ENCODE data around the gene TMEM50A.
A peak's percentile ranks its signal among the peaks of the same experiment; 100 is the strongest.
"Not testable (repeated sequence)": the region's sequence is repeated elsewhere in the genome, so short reads cannot be mapped to it uniquely, and the experiment has no call there.

TMEM50A gene

GRCh38 chr1:25338188-25338981, at the start of gene TMEM50A:
Gene TMEM50A, plus strand, starts transcription at chr1:25338334. Its CDS starts 2,153 bp downstream, at chr1:25340487.
- DNase-seq (ENCODE audit: low spot score), result peak; percentile 88

- not testable (repeated sequence) for DNase-seq (ENCODE audit: low spot score)
Measured at GRCh38 chr1:25288573-25289101, 49.5 kb upstream of the TMEM50A start.

DNA sequence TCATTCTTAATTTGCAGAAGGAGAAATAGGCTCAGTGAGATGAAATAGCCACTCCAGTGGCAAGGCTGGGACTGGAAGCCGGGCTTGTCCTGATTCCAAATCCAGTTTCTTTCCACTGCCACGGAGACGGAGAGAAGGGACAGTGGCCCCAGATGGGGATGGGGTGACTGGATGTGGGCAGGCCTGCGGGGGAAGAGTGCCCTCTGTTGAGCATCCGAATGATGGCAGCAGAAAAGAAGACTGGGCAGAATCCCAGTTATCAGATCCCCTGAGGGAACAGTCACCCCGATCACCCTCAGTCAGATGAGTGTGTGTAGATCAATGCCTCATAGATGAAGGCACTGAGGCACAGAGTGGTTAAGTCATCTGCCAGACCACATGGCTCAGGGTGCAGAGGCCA, 48.1 kb upstream of the TMEM50A start:
- not testable (repeated sequence) for DNase-seq (ENCODE audit: low spot score)

DNA sequence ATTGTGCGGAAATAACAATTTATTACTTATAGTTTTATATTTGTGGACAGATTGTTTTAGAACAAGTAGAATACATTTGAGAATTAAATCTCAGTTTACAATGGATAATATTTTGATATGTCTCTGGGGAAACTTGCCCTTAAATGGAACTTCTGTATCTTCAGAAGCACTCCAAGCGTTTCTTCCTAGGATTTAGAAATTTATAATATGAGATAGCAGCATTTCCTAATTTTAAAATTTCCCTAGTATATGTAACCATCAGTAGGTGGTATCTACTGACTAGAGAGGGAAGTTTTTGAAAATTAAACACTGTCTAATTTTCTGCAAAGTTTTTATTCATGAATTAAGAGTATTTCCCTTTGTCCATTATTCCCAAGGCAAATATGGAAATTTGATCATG, 44.7 kb upstream of the TMEM50A start:
- not testable (repeated sequence) for DNase-seq (ENCODE audit: low spot score)

DNA sequence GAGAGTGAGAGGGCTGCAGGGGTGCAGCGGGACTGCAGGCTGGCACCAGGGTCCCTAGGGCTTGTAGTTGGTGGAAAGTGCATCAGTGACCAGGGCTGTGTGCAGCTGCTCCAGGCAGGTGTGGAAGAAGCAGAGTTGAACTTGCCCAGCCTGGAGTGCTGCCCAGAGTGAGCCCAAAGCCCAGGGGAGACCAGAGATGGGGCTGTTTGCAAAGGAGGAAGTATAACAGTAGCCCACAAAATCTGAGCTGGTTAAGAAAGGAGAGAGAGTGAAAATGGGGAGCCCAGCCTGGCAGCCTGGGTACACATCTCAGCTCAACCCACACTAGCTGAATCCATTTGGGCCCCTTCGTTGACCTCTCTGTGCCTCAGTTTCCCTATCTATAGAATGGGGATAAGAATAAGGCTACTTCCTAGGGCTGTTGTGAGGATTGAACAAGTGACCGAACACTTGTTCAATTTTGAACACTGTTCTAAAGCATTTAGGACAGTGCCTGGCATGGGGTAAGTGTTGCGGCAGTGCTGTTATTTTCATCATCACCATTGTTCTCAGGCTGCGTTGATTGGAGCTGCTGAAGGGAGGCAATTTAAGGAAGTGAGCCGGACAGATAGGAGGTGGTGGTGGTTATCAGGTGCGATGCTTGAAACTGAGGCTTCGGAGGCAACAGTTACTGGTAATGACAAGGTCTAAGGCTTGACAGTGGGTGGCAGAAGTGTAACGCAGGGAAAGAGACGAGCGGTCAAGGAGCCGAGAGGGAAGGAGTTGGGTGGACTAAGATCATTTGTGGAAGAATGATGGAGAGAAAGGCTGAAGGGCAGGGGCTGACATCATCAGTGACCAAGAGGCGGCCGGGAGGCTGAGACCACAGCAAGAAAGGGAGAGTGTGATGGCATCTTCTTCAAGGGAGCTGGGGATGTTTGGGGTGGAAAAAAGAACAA, 43.0 kb upstream of the TMEM50A start:
- DNase-seq (ENCODE audit: low spot score), result not testable (repeated sequence)

DNA sequence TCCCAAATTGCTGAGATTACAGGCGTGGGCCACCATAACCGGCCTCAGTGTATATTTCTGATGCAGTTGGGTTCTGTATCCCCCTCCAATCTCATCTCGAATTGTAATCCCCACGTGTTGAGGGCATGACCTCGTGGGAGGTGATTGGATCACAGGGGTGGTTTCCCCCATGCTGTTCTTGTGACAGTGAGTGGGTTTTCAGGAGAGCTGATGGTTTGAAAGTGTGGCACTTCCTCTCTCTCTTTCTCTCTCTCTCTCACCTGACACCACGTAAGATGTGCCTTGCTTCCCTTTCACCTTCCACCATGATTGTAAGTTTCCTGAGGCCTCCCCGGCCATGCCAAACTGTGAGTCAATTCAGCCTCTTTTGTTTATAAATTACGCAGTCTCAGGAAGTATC, 41.6 kb upstream of the TMEM50A start:
- not testable (repeated sequence) for DNase-seq (ENCODE audit: low spot score)

- not testable (repeated sequence) for DNase-seq (ENCODE audit: low spot score)
Measured at GRCh38 chr1:25300729-25301128, 37.4 kb upstream of the TMEM50A start.

DNA sequence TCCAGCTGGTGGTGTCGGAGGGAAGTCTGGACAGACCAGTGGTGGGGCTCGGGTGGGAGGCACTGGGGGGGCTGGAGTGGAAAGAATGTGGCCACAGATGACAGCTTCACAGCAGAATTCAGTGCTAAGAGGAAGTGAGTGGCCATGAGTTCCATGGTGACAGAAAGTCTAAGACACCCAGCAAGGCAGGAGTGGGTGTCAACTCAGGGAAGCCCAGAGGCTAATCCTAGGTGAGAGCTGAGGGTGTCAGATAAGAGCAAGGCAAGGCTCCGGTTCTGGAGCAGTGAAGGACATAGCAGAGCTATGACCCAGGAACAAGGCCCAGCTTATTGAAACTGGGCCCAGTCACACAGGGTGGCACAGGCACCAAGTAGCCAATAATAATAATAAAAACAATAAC, 35.8 kb upstream of the TMEM50A start:
- DNase-seq (ENCODE audit: low spot score), result not testable (repeated sequence)

DNA sequence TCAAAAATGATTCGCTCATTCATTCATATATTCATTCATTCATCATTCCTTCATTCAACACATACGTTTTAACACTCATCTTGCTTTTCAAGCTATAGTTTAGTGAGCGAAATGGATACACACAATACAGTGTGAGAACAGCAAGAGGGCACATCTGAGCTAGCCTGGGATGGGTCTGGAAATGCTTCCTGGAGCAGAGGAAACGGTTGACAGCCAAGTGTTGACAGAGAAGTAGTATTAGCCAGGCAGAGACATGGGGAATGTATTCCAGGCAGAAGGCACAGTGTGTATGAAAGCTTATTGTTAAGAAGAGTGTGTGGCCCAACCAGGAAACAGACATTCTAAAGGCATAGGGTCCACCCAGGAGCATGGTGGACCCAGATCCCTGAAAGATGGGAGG, 33.2 kb upstream of the TMEM50A start:
- DNase-seq (ENCODE audit: low spot score), result not testable (repeated sequence)

- DNase-seq (ENCODE audit: low spot score), result not testable (repeated sequence)
Measured at GRCh38 chr1:25308168-25308567, 30.0 kb upstream of the TMEM50A start.

- DNase-seq (ENCODE audit: low spot score), result not testable (repeated sequence)
Measured at GRCh38 chr1:25309085-25309484, 29.0 kb upstream of the TMEM50A start.

DNA sequence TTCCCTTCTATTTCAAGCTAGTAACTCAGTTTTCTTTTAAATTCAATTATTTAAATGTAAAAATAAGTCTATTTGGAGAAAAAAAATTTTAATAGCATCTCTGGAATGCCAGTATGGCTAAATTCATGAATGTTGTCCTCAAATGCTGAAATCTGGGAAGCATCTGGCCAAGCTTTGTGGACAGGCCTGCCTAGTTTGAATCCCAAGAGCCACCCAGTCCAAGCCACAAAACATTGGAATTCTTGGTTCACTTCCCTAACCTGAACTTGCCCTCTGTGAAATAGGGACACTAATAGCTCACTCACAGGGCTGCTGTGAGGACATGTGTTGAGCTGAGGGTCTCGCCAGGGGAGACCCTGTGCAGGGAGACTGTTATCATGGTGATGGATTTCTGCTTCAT, 28.6 kb upstream of the TMEM50A start:
- not testable (repeated sequence) for DNase-seq (ENCODE audit: low spot score)

DNA sequence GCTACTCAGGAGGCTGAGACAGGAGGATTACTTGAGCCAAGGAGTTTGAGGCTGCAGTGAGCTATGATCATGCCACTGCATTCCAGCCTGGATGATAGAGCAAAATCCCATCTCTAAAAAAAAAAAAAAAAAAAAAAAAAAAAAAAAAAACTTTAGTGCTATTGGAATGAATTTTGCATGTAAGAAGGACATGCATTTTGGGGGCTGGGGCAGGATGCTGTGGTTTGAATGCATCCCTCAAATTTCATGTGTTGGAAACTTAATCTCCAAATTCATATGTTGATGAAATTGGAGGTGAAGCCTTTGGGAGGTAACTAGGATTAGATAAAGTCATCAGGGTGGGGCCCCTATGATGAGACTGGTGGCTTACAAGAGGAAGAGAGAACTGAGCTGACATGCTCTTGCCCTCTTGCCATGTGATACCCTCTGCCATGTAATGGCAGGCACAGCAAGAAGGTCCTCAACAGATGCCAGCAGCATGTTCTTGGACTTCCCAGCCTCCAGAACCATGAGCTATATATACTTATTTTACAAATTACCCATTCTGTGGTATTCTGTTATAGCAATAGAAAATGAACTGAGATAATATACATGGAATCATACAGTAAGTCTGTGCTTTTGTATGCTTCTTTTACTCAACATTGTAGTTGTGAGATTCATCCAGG, 25.2 kb upstream of the TMEM50A start:
- not testable (repeated sequence) for DNase-seq (ENCODE audit: low spot score)

DNA sequence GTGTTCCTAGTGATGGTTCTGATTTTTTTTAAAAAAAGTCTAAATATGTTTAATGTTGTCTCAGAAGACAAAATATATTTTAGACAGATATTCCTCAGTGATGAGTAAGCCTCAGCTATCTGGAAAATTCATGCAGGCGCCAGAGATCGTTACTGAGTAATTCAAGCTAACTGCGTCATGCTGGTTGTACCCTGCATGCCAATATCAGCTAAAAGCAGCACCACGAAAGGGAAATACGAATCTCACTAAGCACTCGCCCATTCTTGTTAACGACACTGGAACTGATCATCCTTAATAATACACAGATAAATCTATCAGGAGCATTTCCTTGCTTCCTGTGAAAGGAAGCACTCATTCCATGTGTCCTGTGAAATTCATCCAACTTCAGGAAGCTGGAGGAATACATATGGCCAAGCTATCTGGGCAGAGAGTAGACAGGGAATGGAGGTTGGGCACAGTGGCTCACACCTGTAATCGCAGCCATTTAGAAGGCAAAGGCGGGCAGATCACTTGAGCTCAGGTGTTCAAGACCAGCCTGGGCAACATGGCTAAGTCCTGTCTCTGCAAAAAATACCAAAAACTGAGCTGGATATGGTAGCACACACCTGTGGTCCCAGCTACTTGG, 17.7 kb upstream of the TMEM50A start:
- not testable (repeated sequence) for DNase-seq (ENCODE audit: low spot score)

DNA sequence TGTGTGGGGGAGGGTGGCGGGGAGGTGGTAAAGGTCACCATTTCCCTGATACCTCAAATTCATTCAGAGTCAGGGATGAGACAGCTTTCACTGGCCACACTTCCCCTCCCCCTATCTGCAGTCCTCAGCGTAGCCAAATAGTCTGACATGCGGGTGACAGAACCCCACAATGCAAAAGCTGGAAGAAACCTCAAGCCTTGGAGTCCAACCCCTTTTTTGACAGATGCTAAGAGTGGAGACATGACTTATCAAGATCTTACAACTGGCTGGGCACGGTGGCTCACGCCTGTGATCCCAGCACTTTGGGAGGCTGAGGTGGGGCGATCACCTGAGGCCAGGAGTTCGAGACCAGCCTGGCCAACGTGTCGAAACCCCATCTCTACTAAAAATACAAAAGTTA, 16.0 kb upstream of the TMEM50A start:
- not testable (repeated sequence) for DNase-seq (ENCODE audit: low spot score)

GRCh38 chr1:25324407-25324806, 13.7 kb upstream of the TMEM50A start:
- not testable (repeated sequence) for DNase-seq (ENCODE audit: low spot score)

- DNase-seq (ENCODE audit: low spot score), result not testable (repeated sequence)
Measured at GRCh38 chr1:25327864-25328790, 10.0 kb upstream of the TMEM50A start.

GRCh38 chr1:25328791-25329185, 9.3 kb upstream of the TMEM50A start:
- DNase-seq (ENCODE audit: low spot score), result not testable (repeated sequence)

DNA sequence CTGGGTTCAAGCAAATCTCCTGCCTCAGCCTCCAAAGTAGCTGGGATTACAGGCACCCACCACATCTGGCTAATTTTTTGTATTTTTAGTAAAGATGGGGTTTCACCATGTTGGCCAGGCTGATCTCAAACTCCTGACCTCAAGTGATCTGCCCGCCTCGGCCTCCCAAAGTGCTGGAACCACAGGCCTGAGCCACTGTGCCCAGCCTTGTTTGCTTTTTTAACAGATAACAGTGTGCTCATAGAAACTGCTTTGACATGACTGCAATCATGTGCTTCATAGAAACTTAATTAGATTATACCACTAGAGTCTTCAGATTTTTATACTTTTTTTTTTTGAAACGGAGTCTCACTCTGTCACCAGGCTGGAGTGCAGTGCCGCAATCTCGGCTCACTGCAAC, 8.8 kb upstream of the TMEM50A start:
- DNase-seq (ENCODE audit: low spot score), result not testable (repeated sequence)

GRCh38 chr1:25329950-25330349, 8.2 kb upstream of the TMEM50A start:
- DNase-seq (ENCODE audit: low spot score), result not testable (repeated sequence)

Measured in globus pallidus (tissue), 1 donor.